HG03066 (cell line): ENCODE data around the gene TBC1D32.
"Not testable (repeated sequence)": the region's sequence is repeated elsewhere in the genome, so short reads cannot be mapped to it uniquely, and the experiment has no call there.

Experiments
- ATAC-seq: cut with Tn5 transposase; IDR thresholded peaks from one replicate; pipeline ENCODE4 v1.9.1; 2021; ENCODE audit warnings: low read depth; ENCODE audit not compliant: unreplicated experiment

Gene TBC1D32

GRCh38 chr6:121333694-121334093 lies 586 bp downstream of the TBC1D32 start:
- not testable (repeated sequence) for ATAC-seq

GRCh38 chr6:121333196-121333595 lies 1.1 kb downstream of the TBC1D32 start:
- ATAC-seq = no peak

DNA sequence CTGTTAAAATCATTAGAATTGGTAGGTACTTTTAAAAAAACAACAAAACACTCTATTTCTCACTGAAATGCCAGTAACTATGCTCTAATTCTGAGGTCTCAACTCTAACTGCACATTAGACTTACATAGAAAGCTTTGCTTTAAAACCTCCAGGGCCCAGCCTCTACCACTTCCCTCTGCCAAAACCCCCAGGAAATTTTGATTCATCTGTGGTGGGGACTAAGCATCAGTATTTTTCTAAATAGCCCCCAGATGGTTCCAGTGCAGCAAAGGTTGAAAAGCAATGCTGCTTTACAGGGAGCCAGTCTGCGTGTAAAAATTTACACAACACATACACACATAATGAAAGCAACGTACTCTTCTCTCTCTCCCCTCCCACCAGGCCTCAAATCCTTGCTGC lies 3.8 kb downstream of the TBC1D32 start:
- ATAC-seq = no peak

- no peak for ATAC-seq
Measured at GRCh38 chr6:121321282-121321681, 13.0 kb downstream of the TBC1D32 start.

GRCh38 chr6:121319603-121320002 lies 14.7 kb downstream of the TBC1D32 start:
- ATAC-seq = no peak

GRCh38 chr6:121319112-121319553 lies 15.1 kb downstream of the TBC1D32 start:
- ATAC-seq = no peak

DNA sequence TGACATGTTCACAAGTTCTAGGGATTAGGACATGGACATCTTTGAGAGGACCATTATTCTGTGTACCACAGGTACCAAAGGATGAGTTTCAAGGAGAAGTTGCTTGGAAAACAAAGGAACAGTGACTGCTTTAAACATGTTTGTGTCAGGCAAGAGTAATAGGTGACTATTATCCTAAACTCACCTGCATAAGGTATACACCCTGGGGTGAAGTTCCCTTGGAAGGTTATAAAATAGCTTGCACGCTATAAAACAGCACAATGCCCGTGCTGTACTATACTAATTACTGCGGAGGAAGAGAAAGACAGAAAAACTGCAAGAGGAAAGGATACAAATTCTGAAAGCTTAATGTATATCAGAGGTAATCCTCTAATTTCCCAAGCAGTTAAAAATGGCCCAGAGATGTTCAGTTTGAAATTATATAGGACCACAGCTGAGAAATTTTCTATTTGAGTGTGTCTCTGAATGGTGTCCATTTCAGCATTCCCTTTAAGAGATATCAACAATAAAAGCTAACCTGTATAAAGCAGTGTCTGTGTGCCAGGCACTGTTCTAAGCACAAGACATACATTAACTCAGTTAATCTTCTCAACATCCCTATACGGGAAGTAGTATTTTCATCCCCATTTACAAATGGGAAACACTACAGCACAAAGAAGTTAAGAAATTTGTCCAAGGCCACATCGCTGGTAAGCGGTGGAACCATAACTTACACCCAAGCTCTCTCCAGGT lies 19.7 kb downstream of the TBC1D32 start:
- ATAC-seq = no peak

- ATAC-seq = not testable (repeated sequence)
Measured at GRCh38 chr6:121311814-121312213, 22.5 kb downstream of the TBC1D32 start.

DNA sequence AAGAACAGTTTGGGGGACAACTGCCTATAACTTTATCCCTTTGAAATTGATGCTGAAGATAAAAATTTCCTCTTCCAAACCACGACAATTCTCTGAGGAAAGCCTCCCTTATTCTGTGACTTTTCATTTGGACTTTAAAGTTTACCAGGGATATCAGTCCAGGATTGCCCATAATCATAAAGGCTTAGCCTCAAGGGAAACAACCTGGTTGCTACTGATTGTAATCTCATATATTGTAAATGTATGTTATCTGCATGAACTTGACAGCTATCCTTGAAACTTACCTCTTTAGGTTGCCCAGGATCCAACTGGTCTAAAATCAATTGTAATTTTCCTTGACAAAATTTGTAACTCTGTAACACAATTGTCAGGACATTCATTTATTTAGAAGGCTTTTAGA lies 23.8 kb downstream of the TBC1D32 start:
- no peak for ATAC-seq

GRCh38 chr6:121309768-121310469 lies 24.4 kb downstream of the TBC1D32 start:
- no peak for ATAC-seq

- peak; percentile 79 for ATAC-seq
Measured at GRCh38 chr6:121305957-121306607, 28.2 kb downstream of the TBC1D32 start.

- ATAC-seq = peak; percentile 60
Measured at GRCh38 chr6:121302882-121303281, 31.4 kb downstream of the TBC1D32 start.

DNA sequence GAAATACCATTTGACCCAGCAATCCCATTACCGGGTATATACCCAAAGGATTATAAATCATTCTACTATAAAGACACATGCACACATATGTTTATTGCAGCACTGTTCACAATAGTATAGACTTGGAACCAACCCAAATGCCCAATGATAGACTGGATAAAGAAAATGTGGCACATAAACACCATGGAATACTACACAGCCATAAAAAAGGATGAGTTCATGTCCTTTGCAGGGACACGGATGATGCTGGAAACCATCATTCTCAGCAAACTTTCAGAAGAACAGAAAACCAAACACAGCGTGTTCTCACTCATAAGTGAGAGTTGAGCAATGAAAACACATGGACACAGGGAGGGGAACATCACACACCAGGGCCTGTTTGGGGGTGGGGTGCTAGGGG lies 33.1 kb downstream of the TBC1D32 start:
- not testable (repeated sequence) for ATAC-seq

DNA sequence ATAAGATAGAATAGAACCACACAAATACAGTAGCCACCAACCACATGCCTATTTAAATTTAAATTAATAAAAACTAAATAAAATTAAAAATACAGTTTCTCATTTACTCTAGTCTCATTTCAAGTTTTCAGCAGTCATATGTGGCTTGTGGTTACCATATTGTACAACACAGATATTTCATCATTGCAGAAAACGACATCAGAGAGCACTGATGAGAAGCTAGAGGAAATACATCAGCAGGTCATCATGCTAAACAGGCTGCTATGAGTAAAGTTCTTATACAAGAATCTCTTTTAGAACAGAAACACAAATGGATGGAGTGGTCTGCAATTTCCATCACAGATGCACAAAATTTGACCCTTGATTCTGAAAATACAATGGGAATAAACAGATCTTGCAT lies 36.6 kb downstream of the TBC1D32 start:
- ATAC-seq = no peak

DNA sequence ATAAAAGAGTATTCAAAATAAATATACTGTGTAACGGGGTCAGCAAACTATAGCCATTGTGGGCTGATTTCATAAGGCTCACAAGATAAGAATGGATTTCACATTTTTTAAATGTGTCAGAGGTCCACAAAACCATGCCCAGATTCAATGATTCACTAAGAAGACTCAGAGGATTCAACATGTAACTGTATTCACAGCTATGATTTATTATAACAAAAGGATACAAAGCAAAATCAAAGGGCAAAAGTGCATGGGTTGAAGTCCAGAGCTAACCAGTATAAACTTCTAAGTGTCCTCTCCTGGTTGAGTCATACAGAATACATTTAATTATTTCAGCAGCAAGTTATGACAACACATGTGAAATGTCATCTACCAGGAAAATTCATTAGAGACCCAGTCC lies 49.2 kb downstream of the TBC1D32 start:
- no peak for ATAC-seq

- ATAC-seq = no peak
Measured at GRCh38 chr6:121274666-121275295, 59.5 kb downstream of the TBC1D32 start.

DNA sequence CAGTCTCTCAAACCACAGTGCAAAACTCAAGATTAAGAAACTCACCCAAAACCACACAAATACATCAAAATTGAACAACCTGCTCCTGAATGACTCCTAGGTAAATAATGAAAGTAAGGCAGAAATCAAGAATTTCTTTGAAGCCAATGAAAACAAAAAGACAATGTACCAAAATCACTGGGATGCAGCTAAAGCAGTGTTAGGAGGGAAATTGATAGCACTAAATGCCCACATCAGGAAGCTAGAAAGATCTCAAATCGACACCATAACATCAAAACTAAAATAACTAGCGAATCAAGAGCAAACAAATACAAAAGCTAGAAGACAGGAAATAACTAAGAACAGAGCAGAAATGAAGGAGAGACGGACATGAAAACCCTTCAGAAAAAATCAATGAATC lies 70.5 kb downstream of the TBC1D32 start:
- ATAC-seq = no peak

DNA sequence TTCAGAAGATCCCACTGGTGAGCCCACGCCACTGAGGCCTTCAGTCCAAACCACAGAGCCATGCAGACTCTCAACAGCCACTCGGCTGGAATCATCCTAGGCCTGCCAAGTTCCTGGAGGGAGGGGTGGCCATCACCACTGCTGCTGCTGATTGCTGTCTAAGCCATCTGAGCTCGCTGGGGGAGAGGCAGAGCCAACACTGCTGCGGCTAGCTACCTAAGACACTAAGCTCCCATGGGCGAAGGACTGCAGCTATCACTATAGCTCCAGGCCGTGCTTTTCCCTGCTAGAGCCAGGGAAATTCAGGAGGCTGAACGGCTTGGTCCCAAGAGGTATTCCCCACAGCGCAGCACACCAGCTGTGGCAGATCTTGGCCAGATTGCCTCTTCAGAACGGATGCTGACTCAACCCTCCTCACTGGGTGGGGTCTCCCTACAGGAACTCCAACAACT lies 73.6 kb downstream of the TBC1D32 start:
- no peak for ATAC-seq

DNA sequence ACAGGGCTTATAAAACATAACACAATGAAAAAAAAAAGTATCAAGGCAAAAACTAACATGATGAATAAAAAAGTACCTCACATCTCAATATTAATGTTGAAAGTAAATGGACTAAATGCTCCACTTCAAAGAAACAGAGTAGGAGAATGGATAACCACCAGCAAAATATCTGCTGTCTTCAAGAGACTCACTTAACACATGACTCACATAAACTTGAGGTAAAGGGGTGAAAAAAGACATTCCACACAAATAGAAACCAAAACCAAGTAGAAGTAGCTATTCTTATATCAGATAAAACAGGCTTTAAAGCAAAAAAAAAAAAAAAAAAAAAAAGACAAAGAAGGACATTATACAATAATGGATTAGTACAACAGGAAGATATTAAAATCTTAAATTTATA lies 86.9 kb downstream of the TBC1D32 start:
- no peak for ATAC-seq

DNA sequence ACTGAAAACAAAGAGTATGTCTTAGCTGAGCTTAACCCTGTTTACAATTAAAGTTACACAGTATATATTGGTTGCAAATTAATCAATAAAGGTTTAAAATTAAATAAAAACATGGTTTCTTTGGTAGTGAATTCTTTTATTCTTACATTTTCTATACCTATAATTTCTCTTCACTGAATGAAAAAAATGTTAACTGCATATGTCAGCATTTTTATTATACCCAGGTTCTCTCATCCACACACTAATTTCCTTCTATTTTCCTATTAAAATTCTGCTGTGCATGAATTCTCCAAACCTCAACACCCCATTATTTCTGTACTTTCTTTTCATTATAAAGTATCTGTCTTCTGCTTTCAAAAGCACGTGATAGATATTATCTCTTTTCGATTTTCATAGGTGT lies 91.9 kb downstream of the TBC1D32 start:
- ATAC-seq = no peak

DNA sequence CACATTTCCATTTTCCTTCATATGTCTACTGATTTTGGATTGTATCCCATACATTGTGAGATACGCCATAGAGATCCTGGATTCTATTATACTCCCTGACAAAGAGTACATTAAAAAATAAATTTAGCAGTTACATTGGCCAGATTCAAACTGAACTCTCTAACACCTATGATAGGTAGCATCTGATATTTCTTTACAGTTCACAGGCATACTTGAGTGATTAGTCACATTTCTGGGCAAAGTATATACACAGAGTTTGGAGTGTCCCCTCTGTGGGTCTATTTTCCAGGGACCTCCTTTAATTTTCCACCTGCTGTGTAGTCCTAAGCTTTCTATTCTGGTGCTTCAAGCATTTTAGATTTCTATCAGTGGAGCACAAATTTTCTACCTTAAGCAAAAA lies 96.4 kb downstream of the TBC1D32 start:
- ATAC-seq = no peak
